HepG2 (cell line): ENCODE measurements around the gene ZDHHC24. TPM values are rescaled to one million over a fixed set of nuclear protein-coding genes. Genes with fewer than 3 reads are reported as not detected.

Source experiments
- ARID4A ChIP-seq: sonication (generic); formaldehyde crosslinking; IDR thresholded peaks from 2 replicates; pipeline ENCODE4 v1.5.0; 2020; ENCODE audit warnings: mild to moderate bottlenecking, missing genetic modification reagents, borderline replicate concordance
- CSRNP2 ChIP-seq: sonication (generic); formaldehyde crosslinking; conservative IDR thresholded peaks from 2 replicates; pipeline ENCODE4 v1.8.0; 2022; ENCODE audit warnings: low read depth, missing genetic modification reagents
- PAWR ChIP-seq: sonication (generic); formaldehyde crosslinking; IDR thresholded peaks from 2 replicates; pipeline ENCODE4 v1.4.0; 2020; ENCODE audit warnings: missing genetic modification reagents, mild to moderate bottlenecking, borderline replicate concordance
- PRMT3 ChIP-seq: sonication (generic); formaldehyde crosslinking; IDR thresholded peaks from 2 replicates; pipeline ENCODE4 v1.8.1; 2022; ENCODE audit warnings: low read depth, mild to moderate bottlenecking, moderate library complexity, missing genetic modification reagents, borderline replicate concordance
- RFX5 ChIP-seq: IDR thresholded peaks from 2 replicates; pipeline ENCODE4 v1.6.1; 2011; ENCODE audit warnings: low read depth, low read length, improper control_type of control experiment
- RORA ChIP-seq: sonication (generic); formaldehyde crosslinking; IDR thresholded peaks from 2 replicates; pipeline ENCODE4 v1.5.0; 2020; ENCODE audit warnings: mild to moderate bottlenecking, missing genetic modification reagents, moderate library complexity
- ZBTB8A ChIP-seq: sonication (generic); formaldehyde crosslinking; IDR thresholded peaks from 2 replicates; pipeline ENCODE4 v1.4.0; 2020; ENCODE audit warnings: mild to moderate bottlenecking, low read depth, missing genetic modification reagents, borderline replicate concordance
- ZNF432 ChIP-seq: sonication (generic); formaldehyde crosslinking; IDR thresholded peaks from 2 replicates; pipeline ENCODE4 v1.5.0; 2020; ENCODE audit warnings: missing genetic modification reagents, mild to moderate bottlenecking, borderline replicate concordance
- ZNF724P ChIP-seq: sonication (generic); formaldehyde crosslinking; IDR thresholded peaks from 2 replicates; pipeline ENCODE4 v1.8.0; 2022; ENCODE audit warnings: missing genetic modification reagents, borderline replicate concordance
- polyA plus RNA-seq, 8 experiments: library from polyadenylated mRNA; depleted of rRNA in 3 of 8; stranded (reverse) in 7 of 8; unstranded in 1 of 8; fragments of >200 nt; fragmentation: Illumina TruSeq in 4 of 8; extraction: Trizol in 4 of 8; gene quantifications; 2 replicates each; pipeline versions ENCODE4 v1.2.1 to v1.2.3, GENCODE V29; 2011 to 2016; ENCODE audit warnings: low read depth in 4 of 8, missing spikeins in 1 of 8, mixed read lengths in 1 of 8; ENCODE audit not compliant: insufficient read depth in 1 of 8
- total RNA-seq, 5 experiments: library from RNA; depleted of rRNA; stranded (reverse); fragments of >200 nt; fragmentation: Illumina TruSeq; extraction: Trizol; gene quantifications; 2 replicates each; pipeline ENCODE4 v1.2.3, GENCODE V29; 2016; ENCODE audit warnings: low read depth in 1 of 5
- TF ChIP-seq, protein P1 (sequence below), 2 experiments: IDR thresholded peaks; 2 replicates each; pipeline ENCODE4 v1.6.1; 2011 to 2012; ENCODE audit warnings: low read length in 2 of 2, borderline replicate concordance in 1 of 2, low read depth in 1 of 2, mild to moderate bottlenecking in 1 of 2, moderate library complexity in 1 of 2

ZDHHC24 gene
- total and polyA plus RNA-seq, 2 of the 13 experiments (the other 11 are each of a cell fraction or from before 2014, with no cell fraction given), result 4.3 TPM

GRCh38 chr11:66592457-66593302 lies 46.8 kb upstream of the ZDHHC24 start, which contains the start of the genes CCDC87 and CCS (continued):
- TF ChIP-seq ZNF432 (CRISPR knock-in tag), result no peak
- no peak for TF ChIP-seq CSRNP2 (CRISPR knock-in tag)
- TF ChIP-seq RFX5, result no peak
- peak; percentile 47; the same call in 1 of the 2 replicates for TF ChIP-seq ZNF724P (CRISPR knock-in tag)
- TF ChIP-seq ZBTB8A, result no peak
- no peak for TF ChIP-seq PAWR
- TF ChIP-seq, protein P1, sequence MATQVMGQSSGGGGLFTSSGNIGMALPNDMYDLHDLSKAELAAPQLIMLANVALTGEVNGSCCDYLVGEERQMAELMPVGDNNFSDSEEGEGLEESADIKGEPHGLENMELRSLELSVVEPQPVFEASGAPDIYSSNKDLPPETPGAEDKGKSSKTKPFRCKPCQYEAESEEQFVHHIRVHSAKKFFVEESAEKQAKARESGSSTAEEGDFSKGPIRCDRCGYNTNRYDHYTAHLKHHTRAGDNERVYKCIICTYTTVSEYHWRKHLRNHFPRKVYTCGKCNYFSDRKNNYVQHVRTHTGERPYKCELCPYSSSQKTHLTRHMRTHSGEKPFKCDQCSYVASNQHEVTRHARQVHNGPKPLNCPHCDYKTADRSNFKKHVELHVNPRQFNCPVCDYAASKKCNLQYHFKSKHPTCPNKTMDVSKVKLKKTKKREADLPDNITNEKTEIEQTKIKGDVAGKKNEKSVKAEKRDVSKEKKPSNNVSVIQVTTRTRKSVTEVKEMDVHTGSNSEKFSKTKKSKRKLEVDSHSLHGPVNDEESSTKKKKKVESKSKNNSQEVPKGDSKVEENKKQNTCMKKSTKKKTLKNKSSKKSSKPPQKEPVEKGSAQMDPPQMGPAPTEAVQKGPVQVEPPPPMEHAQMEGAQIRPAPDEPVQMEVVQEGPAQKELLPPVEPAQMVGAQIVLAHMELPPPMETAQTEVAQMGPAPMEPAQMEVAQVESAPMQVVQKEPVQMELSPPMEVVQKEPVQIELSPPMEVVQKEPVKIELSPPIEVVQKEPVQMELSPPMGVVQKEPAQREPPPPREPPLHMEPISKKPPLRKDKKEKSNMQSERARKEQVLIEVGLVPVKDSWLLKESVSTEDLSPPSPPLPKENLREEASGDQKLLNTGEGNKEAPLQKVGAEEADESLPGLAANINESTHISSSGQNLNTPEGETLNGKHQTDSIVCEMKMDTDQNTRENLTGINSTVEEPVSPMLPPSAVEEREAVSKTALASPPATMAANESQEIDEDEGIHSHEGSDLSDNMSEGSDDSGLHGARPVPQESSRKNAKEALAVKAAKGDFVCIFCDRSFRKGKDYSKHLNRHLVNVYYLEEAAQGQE (IDR thresholded peaks at IDR 0.05; ENCODE audit: borderline replicate concordance in 1 of 2, low read depth in 1 of 2, low read length in 2 of 2), result no peak
- TF ChIP-seq ARID4A (CRISPR knock-in tag), result peak; percentile 89; the same call in 1 of the 2 replicates
- no peak for TF ChIP-seq RORA (CRISPR knock-in tag)
- no peak for TF ChIP-seq PRMT3 (CRISPR knock-in tag)
